ENCODE results near the gene SAMD10. TPM values are rescaled to one million over a fixed set of nuclear protein-coding genes. Genes with fewer than 3 reads are reported as not detected.

Gene SAMD10
- total and polyA plus RNA-seq, 10 of the 15 experiments (the other 5 are each of a cell fraction or from before 2014, with no cell fraction given) = 1.3 to 51.4 (median 17.9) TPM

GRCh38 chr20:63966944-63967322 is 12.5 kb downstream of the SAMD10 start (continued):
- no peak for TF ChIP-seq POLR2AphosphoS2 (IDR thresholded peaks at IDR 0.05; ENCODE audit: low read depth, low read length)

- H2AFZ ChIP-seq (ENCODE audit: control insufficient read depth, low read depth, low read length) = no peak overlapping the region
- intact Hi-C loops (cut with micrococcal nuclease; ENCODE audit: unreplicated experiment) (no loop called here), in situ Hi-C loops (cut with MboI) (no loop called here)
- BruUV-seq (replicated peaks) = TSS peak; percentile 52
- no peaks in the 10 kb centered on the region for H4K20me1 ChIP-seq (ENCODE audit: control insufficient read depth, insufficient read depth)
- peaks cover 11% of the 10 kb centered on the region for H3K4me1 ChIP-seq (ENCODE audit: control insufficient read depth, insufficient read depth, low read length)
- WGBS (ENCODE audit: insufficient coverage, insufficient replicate concordance, low lambda C conversion rate, missing lambda C conversion rate) = 96% methylated on average over 27 of the region's 27 CpGs
- ChIA-PET CTCF (no interaction called here), SMC1A (ENCODE audit: uncharacterized antibody, unreplicated experiment) (no interaction called here), POLR2A (no interaction called here), RAD21 (ENCODE audit: unreplicated experiment) (no interaction called here)
- no peaks in the 10 kb centered on the region for H3K9me3 ChIP-seq (replicated peaks; ENCODE audit: control insufficient read depth, insufficient read depth, low read length)
- H3K27ac ChIP-seq (ENCODE audit: control insufficient read depth, insufficient read depth) = no peak overlapping the region
- FAIRE-seq = no peak
- no peak overlapping the region for H3K9ac ChIP-seq (ENCODE audit: control insufficient read depth, insufficient read depth, low read length)
- H3K27me3 ChIP-seq (replicated peaks in 1 of 2; ENCODE audit: control insufficient read depth in 2 of 2, insufficient read depth in 2 of 2, low read length in 1 of 2) = no peaks in the 10 kb centered on the region
- no peak for TF ChIP-seq RELA (IDR thresholded peaks at IDR 0.05; ENCODE audit: borderline replicate concordance, partially characterized antibody)
- peak; percentile 59 for TF ChIP-seq POLR2A (IDR thresholded peaks at IDR 0.05; ENCODE audit: low read depth, low read length)
- H3K36me3 ChIP-seq (ENCODE audit: control insufficient read depth in 2 of 2, insufficient read depth in 2 of 2, low read length in 1 of 2) = peaks cover 2 to 17% of the 10 kb centered on the region in 2 experiments; a peak in 3 of 4 replicates
- ATAC-seq = no peak
- no peak for DNase-seq (ENCODE audit: low read depth, low spot score)
- peaks cover 15% of the 10 kb centered on the region for H3K79me2 ChIP-seq (ENCODE audit: control insufficient read depth, insufficient read depth, low read length)
- no peak overlapping the region for H3K4me3 ChIP-seq
- H3K4me2 ChIP-seq (ENCODE audit: control insufficient read depth, insufficient read depth) = no peak overlapping the region
These were observed 13.1 kb downstream of the SAMD10 start for GRCh38 chr20:63966172-63966943.

GRCh38 chr20:63964412-63964811 is 15.0 kb downstream of the SAMD10 start:
- H3K9me3 ChIP-seq (replicated peaks; ENCODE audit: control insufficient read depth, insufficient read depth, low read length) = no peaks in the 10 kb centered on the region
- ChIA-PET RAD21 (ENCODE audit: unreplicated experiment) (no interaction called here), CTCF (no interaction called here), POLR2A (interaction anchor here (0.6 kb wide), 1 partner anchor 23 kb away, joined by 5 read pairs; no protein-coding TSS in a partner anchor), SMC1A (ENCODE audit: uncharacterized antibody, unreplicated experiment) (no interaction called here)
- ATAC-seq (no peak), DNase-seq (ENCODE audit: low read depth, low spot score) (no peak), FAIRE-seq (no peak)
- peaks cover 8% of the 10 kb centered on the region for H3K4me1 ChIP-seq (ENCODE audit: control insufficient read depth, insufficient read depth, low read length)
- no peak overlapping the region for H3K27ac ChIP-seq (ENCODE audit: control insufficient read depth, insufficient read depth)
- no peak overlapping the region for H3K9ac ChIP-seq (ENCODE audit: control insufficient read depth, insufficient read depth, low read length)
- TF ChIP-seq RCOR1 (conservative IDR thresholded peaks at IDR 0.05; ENCODE audit: low read depth, low read length) = no peak
- TF ChIP-seq ATF7 (IDR thresholded peaks at IDR 0.05; ENCODE audit: low read depth) = no peak
- TF ChIP-seq HDAC6 (IDR thresholded peaks at IDR 0.05; ENCODE audit: unreplicated experiment) = no peak
- no peak for TF ChIP-seq NRF1 (conservative IDR thresholded peaks at IDR 0.05; ENCODE audit: low read depth, low read length)
- TF ChIP-seq ZNF622 (IDR thresholded peaks at IDR 0.05) = no peak
- no peak for TF ChIP-seq FOS (IDR thresholded peaks at IDR 0.05; ENCODE audit: borderline replicate concordance, extremely low read depth, insufficient read length)
- TF ChIP-seq HDGF (IDR thresholded peaks at IDR 0.05) = no peak
- no peak; the same call in 1 of the 2 replicates for TF ChIP-seq POLR2A (IDR thresholded peaks at IDR 0.05; ENCODE audit: low read depth, low read length)
- H3K4me2 ChIP-seq (ENCODE audit: control insufficient read depth, insufficient read depth) = no peak overlapping the region
- H3K27me3 ChIP-seq (replicated peaks in 1 of 2; ENCODE audit: control insufficient read depth in 2 of 2, insufficient read depth in 2 of 2, low read length in 1 of 2) = no peaks in the 10 kb centered on the region
- H4K20me1 ChIP-seq (ENCODE audit: control insufficient read depth, insufficient read depth) = no peaks in the 10 kb centered on the region
- BruUV-seq (replicated peaks) = TSS peak; percentile 20
- intact Hi-C loops (cut with micrococcal nuclease; ENCODE audit: unreplicated experiment) = no loop called here
- peaks cover 15% of the 10 kb centered on the region for H3K79me2 ChIP-seq (ENCODE audit: control insufficient read depth, insufficient read depth, low read length)
- 99% methylated on average over 16 of the region's 16 CpGs for WGBS (ENCODE audit: insufficient coverage, insufficient replicate concordance, low lambda C conversion rate, missing lambda C conversion rate)
- no peak overlapping the region for H3K4me3 ChIP-seq
- no peak overlapping the region for H2AFZ ChIP-seq (ENCODE audit: control insufficient read depth, low read depth, low read length)
- in situ Hi-C loops (cut with MboI) = no loop called here
- H3K36me3 ChIP-seq (ENCODE audit: control insufficient read depth in 2 of 2, insufficient read depth in 2 of 2, low read length in 1 of 2) = peaks cover 2 to 17% of the 10 kb centered on the region in 2 experiments; a peak in 3 of 4 replicates

Measured in GM12878 (cell line).